ENCODE measurements around the gene EML2. TPM values are rescaled to one million over a fixed set of nuclear protein-coding genes. Genes with fewer than 3 reads are reported as not detected.

EML2 gene
- total and polyA plus RNA-seq, 2 of the 4 experiments (the other 2 are of a cell fraction): 11.8 to 25.3 TPM

- no peak overlapping the region for H3K14ac ChIP-seq (replicated peaks; ENCODE audit: low read depth, low read length)
- H3K18ac ChIP-seq (ENCODE audit: low read depth, low read length): no peak overlapping the region
- no peaks in the 10 kb centered on the region for H3K4me1 ChIP-seq (ENCODE audit: control insufficient read depth, insufficient read depth, low read length)
- in situ Hi-C loops (cut with MboI; ENCODE audit: low sequenced_read_pairs): no loop called here
- ATAC-seq (ENCODE audit: low read depth) (no peak), DNase-seq (no peak)
- no peak overlapping the region for H4K5ac ChIP-seq (ENCODE audit: low read depth, low read length)
- ChIA-PET CTCF (no interaction called here), POLR2A (ENCODE audit: unreplicated experiment) (no interaction called here)
- H3K36me3 ChIP-seq (ENCODE audit: control insufficient read depth, insufficient read depth, low read length): no peaks in the 10 kb centered on the region
- H3K79me1 ChIP-seq (ENCODE audit: low read depth in 1 of 2, low read length in 2 of 2): no peaks in the 10 kb centered on the region
- no peak for TF ChIP-seq POLR2A (IDR thresholded peaks at IDR 0.05; ENCODE audit: low read depth, low read length)
- no peak for TF ChIP-seq FOS (IDR thresholded peaks at IDR 0.05; ENCODE audit: low read depth, low read length)
- TF ChIP-seq RAD21 (IDR thresholded peaks at IDR 0.05; ENCODE audit: low read length): no peak
- TF ChIP-seq NFE2L2 (IDR thresholded peaks at IDR 0.05; ENCODE audit: low read depth, low read length): no peak
- no peak for TF ChIP-seq MAFK (IDR thresholded peaks at IDR 0.05; ENCODE audit: low read depth, low read length)
- no peak for TF ChIP-seq SMC3 (IDR thresholded peaks at IDR 0.05; ENCODE audit: low read depth, low read length)
- no peak for TF ChIP-seq CTCF (conservative IDR thresholded peaks at IDR 0.05; ENCODE audit: low read depth, low read length)
- no peak for TF ChIP-seq ELK1 (IDR thresholded peaks at IDR 0.05; ENCODE audit: borderline replicate concordance, low read depth, low read length)
- TF ChIP-seq USF2 (IDR thresholded peaks at IDR 0.05; ENCODE audit: low read depth, low read length): no peak
- no peak for TF ChIP-seq BHLHE40 (IDR thresholded peaks at IDR 0.05; ENCODE audit: low read depth, low read length)
- no peak for TF ChIP-seq MXI1 (IDR thresholded peaks at IDR 0.05; ENCODE audit: borderline replicate concordance, low read depth, low read length)
- TF ChIP-seq MAZ (IDR thresholded peaks at IDR 0.05; ENCODE audit: borderline replicate concordance, low read depth, low read length): no peak
- TF ChIP-seq CHD1 (IDR thresholded peaks at IDR 0.05; ENCODE audit: low read depth, low read length): no peak
- no peak overlapping the region for H2BK120ac ChIP-seq (ENCODE audit: low read depth, low read length)
- intact Hi-C loops (cut with micrococcal nuclease): no loop called here
- H3K56ac ChIP-seq (ENCODE audit: extremely low read depth, insufficient read depth, low read length): no peak overlapping the region
- no peak overlapping the region for H2BK15ac ChIP-seq (ENCODE audit: low read depth, low read length)
- H3K27ac ChIP-seq (ENCODE audit: insufficient read depth, low read length): no peak overlapping the region
- H2BK20ac ChIP-seq (ENCODE audit: low read depth, low read length): no peak overlapping the region
- H3K4me3 ChIP-seq (ENCODE audit: insufficient read depth, low read depth, low read length): no peak overlapping the region
- H2AFZ ChIP-seq (replicated peaks; ENCODE audit: low read length, poor library complexity): no peak overlapping the region
- H3K4me2 ChIP-seq (ENCODE audit: low read depth, low read length): no peak overlapping the region
- no peak overlapping the region for H2AK5ac ChIP-seq (ENCODE audit: low read depth, low read length)
- H3K9me3 ChIP-seq (ENCODE audit: control insufficient read depth, insufficient read depth, low read length): peaks cover 2% of the 10 kb centered on the region; the same call in 1 of the 2 replicates
- no peak overlapping the region for H2BK5ac ChIP-seq (ENCODE audit: low read depth, low read length, poor library complexity, severe bottlenecking)
- dilution Hi-C loops (cut with HindIII; ENCODE audit: low sequenced_read_pairs, unreplicated experiment): no loop called here
- no peak overlapping the region for H4K8ac ChIP-seq (ENCODE audit: low read depth in 2 of 2, low read length in 2 of 2)
- no peak overlapping the region for H4K91ac ChIP-seq (ENCODE audit: insufficient read depth, low read depth, low read length)
- WGBS, 2 experiments (ENCODE audit: extremely low coverage in 2 of 2, insufficient read length in 1 of 2): 17% methylated on average over 6 of the region's 13 CpGs; no CpG with 5 or more reads in 1 of the 2 experiments
- 0 out of 2 replicates have a peak, but pooled peaks cover 3% of the 10 kb centered on the region for H3K9me1 ChIP-seq (ENCODE audit: insufficient read depth, low read length)
- no TSS peak for BruUV-seq (replicated peaks)
- H3K27me3 ChIP-seq (ENCODE audit: control insufficient read depth, insufficient read depth, low read length): peaks cover 61% of the 10 kb centered on the region
- H3K9ac ChIP-seq (ENCODE audit: low read depth, low read length): no peak overlapping the region
- no peak overlapping the region; the same call in 1 of the 2 replicates for H3K23ac ChIP-seq (ENCODE audit: low read depth, low read length)
- H3K4ac ChIP-seq (ENCODE audit: low read depth, low read length): no peak overlapping the region
- no peaks in the 10 kb centered on the region; the same call in 1 of the 2 replicates for H4K20me1 ChIP-seq (ENCODE audit: insufficient read depth, low read length)
- peak overlapping the region; percentile 70 for H2AK9ac ChIP-seq (replicated peaks; ENCODE audit: low read depth, low read length, poor library complexity)
These were observed 39.9 kb downstream of the EML2 start for GRCh38 chr19:45599286-45599685.
